ENCODE data around the gene RSU1.

- TF ChIP-seq EZH2 (IDR thresholded peaks at IDR 0.05; ENCODE audit: borderline replicate concordance, low read depth, low read length, severe bottlenecking) (no peak), POLR2A (IDR thresholded peaks at IDR 0.05; ENCODE audit: low read depth, low read length) (no peak), CTCF (IDR thresholded peaks at IDR 0.05; ENCODE audit: extremely low read depth in 1 of 2, insufficient read depth in 1 of 2, low read depth in 1 of 2, low read length in 2 of 2) (no peak), POLR2AphosphoS5 (IDR thresholded peaks at IDR 0.05; ENCODE audit: insufficient read depth, low read depth, low read length) (no peak), FOS (IDR thresholded peaks at IDR 0.05; ENCODE audit: borderline replicate concordance, insufficient read depth, low read length) (no peak), MYC (IDR thresholded peaks at IDR 0.05; ENCODE audit: low read depth, low read length) (no peak)
Observed at GRCh38 chr10:16581202-16581601, 236.0 kb downstream of the RSU1 start.
